Stimulated activated CD4-positive, alpha-beta T cell treated with anti-CD3 and anti-CD28 coated beads, Interleukin-2, amount 100 ng/mL, for 24 hours (primary cell): Measurements from ENCODE around the gene P2RX3.
"Not testable (repeated sequence)": the region's sequence is repeated elsewhere in the genome, so short reads cannot be mapped to it uniquely, and the experiment has no call there.

Experiments
- DNase-seq, 2 donors: peaks; one replicate each; pipeline ENCODE4 v3.0.0-alpha.2; 2020

The P2RX3 gene

GRCh38 chr11:57353852-57354251, 15.7 kb downstream of the P2RX3 start:
- no peak for DNase-seq

DNA sequence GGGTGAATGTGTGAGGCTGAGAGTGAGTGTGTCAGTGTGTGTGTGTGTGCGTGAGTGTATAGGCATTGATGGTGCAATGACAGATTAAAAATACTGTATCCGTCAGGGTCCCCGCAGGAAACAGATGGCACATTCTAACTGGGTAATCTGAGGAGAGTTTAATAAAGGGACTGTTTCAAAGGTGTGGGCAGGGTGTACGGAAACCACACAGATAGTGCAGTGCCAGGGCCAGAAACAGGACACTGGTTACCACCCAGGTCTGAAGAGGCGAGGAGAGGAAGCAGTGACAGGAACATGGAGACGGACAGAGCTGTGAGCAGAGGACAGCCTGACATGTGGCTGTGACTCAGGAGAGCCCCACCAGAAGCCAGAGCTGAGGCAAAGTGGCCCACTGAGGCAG, 16.5 kb downstream of the P2RX3 start:
- DNase-seq = no peak

GRCh38 chr11:57356268-57356667, 18.1 kb downstream of the P2RX3 start:
- DNase-seq = no peak

GRCh38 chr11:57357310-57357709, 19.2 kb downstream of the P2RX3 start:
- DNase-seq = no peak

DNA sequence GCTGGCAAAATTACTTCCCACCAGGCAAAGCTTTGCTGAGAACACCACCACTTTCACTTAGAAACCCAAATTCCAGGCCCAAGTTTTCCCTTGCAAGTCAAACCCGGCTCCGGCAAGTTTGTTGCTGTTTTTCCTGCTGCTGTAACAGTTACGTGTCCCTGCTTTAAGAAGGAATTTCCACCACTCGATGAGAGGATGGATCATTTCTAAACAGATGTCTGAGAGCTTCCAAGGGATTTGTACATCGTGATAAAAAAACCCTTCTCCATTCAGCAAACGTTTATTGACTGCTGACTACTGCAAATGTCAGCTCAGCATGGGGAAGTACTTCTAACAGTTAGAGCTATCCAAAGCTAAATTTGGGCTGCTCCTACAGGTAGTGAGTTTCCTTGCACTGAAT, 19.7 kb downstream of the P2RX3 start:
- DNase-seq = no peak

DNA sequence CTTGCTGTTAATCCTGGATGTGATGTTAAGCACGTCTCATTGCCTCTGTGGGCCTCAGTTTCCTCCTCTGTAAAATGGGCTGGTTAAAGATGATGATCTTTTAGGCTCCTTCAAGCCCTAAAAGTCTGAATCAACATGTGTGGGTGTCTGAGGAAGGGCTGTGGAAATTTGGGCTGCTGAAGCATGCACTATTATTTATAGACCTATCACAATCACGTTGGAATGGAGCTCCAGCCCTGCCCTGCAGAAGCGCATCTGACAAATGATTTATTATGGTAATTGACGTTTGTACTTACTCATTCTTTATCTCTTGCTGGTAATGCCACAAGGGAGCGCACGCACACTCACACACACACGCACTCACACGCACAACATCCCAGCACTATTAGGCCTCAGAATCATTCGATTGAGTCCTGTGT, 20.4 kb downstream of the P2RX3 start:
- no peak for DNase-seq

DNA sequence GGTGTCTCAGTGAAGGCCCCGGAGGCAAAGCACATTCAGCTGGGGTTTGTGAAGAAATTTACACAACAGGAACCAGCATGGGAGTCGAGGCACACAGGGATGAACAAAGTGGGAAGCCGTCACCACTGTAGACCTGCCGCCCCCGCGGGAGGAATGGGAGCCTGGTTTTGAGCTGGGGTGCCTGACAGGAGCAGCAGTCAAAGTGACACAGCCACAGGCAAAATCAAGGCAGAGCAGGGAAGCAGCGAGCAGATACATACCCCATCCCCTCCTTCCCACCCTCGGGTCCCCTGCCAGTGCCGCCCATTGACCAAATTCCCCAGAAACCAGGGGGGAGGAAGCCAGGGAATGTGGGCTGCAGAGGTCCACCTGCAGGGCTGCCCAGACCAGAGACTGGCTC, 20.8 kb downstream of the P2RX3 start:
- DNase-seq = no peak

DNA sequence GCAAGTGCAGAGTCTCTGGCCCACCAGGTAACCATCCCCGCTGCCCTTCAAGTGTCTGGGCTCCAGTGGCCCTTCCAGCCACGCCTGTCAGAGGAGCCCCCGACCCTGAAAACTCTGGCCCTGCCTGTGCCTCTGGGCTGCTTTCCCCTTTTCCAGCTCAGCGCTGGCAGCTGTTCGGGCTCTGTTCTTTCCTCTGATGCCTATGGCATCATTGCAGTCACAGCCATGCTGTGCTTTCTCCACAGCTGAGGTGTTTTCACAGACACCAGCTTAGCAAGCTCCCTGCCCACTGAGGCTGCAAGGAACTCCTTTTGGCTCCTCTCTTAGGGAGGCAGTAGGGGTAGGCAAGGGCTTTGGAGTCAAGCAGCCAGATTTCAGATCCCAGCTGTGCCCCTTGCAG, 21.2 kb downstream of the P2RX3 start:
- DNase-seq = no peak

DNA sequence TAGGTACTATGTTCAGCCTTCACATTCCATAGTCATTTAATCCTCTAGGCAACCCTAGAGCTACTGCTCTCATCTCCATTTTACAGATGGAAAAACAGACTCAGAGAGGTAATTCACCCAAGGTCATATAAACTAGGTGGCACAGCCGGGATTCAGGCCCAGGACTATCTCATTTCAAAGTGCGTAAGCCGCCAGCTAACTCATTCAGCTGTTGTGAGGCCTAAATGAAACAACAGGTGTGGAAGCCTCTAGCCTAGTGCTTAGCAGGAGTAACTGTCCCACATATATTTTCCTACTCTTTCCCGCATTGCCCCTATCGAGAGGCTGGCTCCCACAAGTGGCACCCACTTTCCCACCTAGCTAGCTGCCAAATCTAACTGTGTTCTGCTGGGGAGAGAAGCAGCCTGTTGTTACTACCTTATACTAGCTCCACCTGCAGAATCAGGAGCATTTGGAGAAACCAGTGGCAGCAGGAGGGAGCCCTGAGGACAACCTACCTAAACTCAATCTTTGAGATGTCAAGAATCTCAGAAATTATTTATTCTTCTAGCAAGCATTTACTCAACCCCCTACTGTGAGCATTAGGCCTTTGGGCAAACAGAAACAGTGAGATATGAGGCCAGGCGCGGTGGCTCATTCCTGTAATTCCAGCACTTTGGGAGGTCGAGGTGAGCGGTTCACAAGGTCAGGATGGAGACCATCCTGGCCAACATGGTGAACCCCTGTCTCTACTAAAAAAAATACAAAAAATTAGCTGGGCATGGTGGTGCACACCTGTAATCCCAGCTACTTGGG, 21.9 kb downstream of the P2RX3 start:
- DNase-seq = no peak

GRCh38 chr11:57360991-57361390, 22.8 kb downstream of the P2RX3 start:
- no peak for DNase-seq

DNA sequence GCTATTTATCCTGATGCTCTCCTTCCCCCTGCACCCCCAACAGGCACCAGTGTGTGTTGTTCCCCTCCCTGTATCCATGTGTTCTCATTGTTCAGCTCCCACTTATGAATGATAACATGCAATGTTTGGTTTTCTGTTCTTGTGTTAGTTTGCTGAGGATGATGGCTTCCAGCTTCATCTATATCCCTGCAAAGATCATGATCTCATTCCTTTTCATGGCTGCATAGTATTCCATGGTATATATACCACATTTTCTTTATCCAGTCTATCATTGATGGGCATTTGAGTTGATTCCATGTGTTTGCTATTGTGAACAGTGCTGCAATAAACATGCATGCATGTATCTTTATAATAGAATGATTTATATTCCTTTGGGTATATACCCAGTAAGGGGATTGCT, 23.3 kb downstream of the P2RX3 start:
- not testable (repeated sequence) for DNase-seq

GRCh38 chr11:57361926-57362325, 23.8 kb downstream of the P2RX3 start:
- DNase-seq = no peak

GRCh38 chr11:57363131-57364080, 25.3 kb downstream of the P2RX3 start:
- no peak for DNase-seq

GRCh38 chr11:57364851-57365660, 26.9 kb downstream of the P2RX3 start:
- DNase-seq = no peak

- no peak for DNase-seq
Measured at GRCh38 chr11:57368106-57368844, 30.1 kb downstream of the P2RX3 start.

GRCh38 chr11:57368845-57369232, 30.7 kb downstream of the P2RX3 start:
- no peak for DNase-seq

DNA sequence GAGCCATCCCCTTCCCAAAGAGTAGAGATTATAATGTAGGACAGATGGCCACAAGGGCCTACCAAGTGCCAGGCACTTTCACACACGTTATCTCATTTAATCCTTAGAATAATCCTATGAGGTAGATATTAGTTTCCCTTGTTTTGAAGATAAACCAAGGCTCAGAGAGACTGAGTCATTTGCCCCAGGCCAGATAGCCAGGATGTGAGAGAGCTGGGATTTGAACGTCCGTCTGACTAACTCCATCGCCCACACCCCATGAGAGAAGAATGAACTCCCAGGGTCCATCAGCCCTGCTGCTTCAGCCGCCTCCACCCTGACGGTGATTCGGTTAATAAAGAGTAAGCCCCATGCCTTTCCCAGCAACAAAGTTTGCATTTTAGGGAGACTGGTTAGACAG, 32.1 kb downstream of the P2RX3 start:
- no peak for DNase-seq

DNA sequence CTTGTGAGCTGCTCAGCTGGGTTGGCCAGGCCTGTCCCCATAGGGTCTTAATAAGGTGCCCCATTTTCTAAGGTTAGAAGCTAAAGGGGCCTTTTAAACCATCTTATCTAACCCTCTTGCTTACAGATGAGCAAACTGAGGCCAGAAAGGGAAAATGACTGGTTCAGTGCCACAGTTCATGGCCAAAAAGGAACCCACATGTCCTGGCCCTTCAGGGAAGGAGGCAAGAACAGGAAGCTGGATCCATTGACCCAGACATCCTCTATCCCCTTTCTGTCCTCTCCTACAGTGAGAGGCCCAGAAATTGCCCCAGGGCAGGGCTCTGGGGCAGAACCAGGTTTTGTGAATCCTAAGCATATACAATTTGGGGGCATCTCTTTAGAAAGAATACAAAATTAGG, 32.8 kb downstream of the P2RX3 start:
- no peak for DNase-seq

DNA sequence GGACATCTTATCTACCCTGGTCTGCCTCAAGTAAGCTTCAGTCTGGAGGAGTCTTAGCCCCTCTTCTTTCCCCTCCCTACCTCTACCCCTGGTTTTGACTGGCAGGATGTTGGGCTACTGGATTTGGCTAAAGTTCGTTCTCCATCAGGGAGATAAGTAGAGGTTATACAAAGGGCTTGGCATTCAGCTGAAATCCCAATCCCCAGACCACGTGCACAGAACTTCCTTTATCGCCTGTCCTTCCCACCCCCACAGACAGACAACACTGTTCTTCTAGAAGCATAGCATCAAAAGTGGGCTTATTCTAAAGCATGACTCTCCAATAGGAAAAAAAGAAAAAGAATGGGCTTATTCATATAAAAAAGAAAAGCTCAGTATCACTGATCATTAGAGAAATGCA, 35.0 kb downstream of the P2RX3 start:
- no peak for DNase-seq

- no peak for DNase-seq
Measured at GRCh38 chr11:57374966-57375365, 36.8 kb downstream of the P2RX3 start.

DNA sequence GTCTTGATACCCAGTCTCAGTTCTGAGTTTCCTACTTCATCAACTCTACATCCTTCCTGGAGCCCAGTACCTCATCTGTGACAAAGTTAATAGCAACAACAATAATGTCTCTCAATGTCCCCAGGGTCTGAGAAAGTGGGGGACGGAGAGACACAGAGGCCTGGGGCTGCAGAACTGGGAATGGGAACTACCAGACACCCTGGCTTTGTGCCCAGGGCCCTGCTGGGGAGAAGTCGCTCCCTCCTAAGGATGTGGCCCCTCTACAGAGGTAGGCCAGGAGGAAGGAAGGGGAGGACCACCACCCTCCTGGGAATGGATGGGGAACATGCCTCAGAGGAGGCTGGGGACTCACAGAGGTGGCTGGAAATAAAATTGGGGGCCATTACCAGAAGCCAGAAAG, 37.3 kb downstream of the P2RX3 start:
- no peak for DNase-seq
